ENCODE data around the gene ARHGAP42.

GRCh38 chr11:100984668-100985067 lies 297.6 kb downstream of the ARHGAP42 start:
- no peak for TF ChIP-seq POLR2A (IDR thresholded peaks at IDR 0.05)
- TF ChIP-seq EP300 (IDR thresholded peaks at IDR 0.05) = no peak
